Measurements from ENCODE around the gene FBXL15. TPM values are rescaled to one million over a fixed set of nuclear protein-coding genes. Genes with fewer than 3 reads are reported as not detected.

Gene FBXL15
- total and polyA plus RNA-seq, 9 of the 15 experiments (the other 6 are each of a cell fraction or from before 2014, with no cell fraction given), result 0.08 to 25.9 (median 3.5) TPM

DNA sequence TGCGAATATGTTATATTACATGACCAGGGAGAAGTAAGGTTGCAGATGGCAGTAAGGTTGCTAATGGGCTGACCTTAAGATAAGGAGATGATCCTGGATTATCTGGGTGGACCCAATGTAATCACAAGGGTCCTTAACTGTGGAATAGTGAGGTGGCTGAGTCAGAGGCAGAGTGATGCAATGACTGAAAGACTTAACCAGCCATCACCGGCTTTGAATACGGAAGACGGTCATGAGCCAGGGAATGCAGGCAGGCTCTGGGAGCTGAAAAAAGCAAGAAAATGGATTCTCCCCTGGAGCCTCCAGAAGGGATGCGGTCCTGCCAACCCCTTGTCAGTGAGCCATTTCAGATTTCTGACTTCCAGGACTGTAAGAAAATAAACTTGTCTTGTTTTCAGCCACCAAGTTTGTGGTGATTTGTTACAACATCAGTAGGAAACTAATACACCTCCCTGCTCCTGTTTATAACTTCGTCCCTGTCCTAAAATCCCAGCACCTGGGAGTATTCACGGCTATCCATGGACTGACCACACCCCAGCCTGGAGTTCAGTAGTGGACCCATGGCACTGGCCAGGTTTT lies 35.3 kb downstream of the FBXL15 start (continued):
- TF ChIP-seq, protein P1, sequence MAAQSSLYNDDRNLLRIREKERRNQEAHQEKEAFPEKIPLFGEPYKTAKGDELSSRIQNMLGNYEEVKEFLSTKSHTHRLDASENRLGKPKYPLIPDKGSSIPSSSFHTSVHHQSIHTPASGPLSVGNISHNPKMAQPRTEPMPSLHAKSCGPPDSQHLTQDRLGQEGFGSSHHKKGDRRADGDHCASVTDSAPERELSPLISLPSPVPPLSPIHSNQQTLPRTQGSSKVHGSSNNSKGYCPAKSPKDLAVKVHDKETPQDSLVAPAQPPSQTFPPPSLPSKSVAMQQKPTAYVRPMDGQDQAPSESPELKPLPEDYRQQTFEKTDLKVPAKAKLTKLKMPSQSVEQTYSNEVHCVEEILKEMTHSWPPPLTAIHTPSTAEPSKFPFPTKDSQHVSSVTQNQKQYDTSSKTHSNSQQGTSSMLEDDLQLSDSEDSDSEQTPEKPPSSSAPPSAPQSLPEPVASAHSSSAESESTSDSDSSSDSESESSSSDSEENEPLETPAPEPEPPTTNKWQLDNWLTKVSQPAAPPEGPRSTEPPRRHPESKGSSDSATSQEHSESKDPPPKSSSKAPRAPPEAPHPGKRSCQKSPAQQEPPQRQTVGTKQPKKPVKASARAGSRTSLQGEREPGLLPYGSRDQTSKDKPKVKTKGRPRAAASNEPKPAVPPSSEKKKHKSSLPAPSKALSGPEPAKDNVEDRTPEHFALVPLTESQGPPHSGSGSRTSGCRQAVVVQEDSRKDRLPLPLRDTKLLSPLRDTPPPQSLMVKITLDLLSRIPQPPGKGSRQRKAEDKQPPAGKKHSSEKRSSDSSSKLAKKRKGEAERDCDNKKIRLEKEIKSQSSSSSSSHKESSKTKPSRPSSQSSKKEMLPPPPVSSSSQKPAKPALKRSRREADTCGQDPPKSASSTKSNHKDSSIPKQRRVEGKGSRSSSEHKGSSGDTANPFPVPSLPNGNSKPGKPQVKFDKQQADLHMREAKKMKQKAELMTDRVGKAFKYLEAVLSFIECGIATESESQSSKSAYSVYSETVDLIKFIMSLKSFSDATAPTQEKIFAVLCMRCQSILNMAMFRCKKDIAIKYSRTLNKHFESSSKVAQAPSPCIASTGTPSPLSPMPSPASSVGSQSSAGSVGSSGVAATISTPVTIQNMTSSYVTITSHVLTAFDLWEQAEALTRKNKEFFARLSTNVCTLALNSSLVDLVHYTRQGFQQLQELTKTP (IDR thresholded peaks at IDR 0.05; ENCODE audit: low read depth in 1 of 2, partially characterized antibody in 2 of 2), result peak in 1 of 2 experiments; percentile 72
- TF ChIP-seq SRSF3 (IDR thresholded peaks at IDR 0.05; ENCODE audit: insufficient read depth, low read length) (no peak), ZBTB7A (IDR thresholded peaks at IDR 0.05; ENCODE audit: borderline replicate concordance, control insufficient read depth, low read depth, low read length) (peak; percentile 40; the same call in 1 of the 2 replicates), TOE1 (IDR thresholded peaks at IDR 0.05; ENCODE audit: borderline replicate concordance) (peak; percentile 59; the same call in 1 of the 2 replicates), TOE1 (CRISPR knock-in tag; IDR thresholded peaks at IDR 0.05; ENCODE audit: borderline replicate concordance, low read depth) (no peak), FOXJ3 (CRISPR knock-in tag; IDR thresholded peaks at IDR 0.05) (no peak), YY1 (IDR thresholded peaks at IDR 0.05; ENCODE audit: borderline replicate concordance in 1 of 3, control insufficient read depth in 1 of 3, extremely low read depth in 1 of 3, insufficient read depth in 3 of 3, insufficient read length in 1 of 3, insufficient replicate concordance in 2 of 3, low read depth in 1 of 3, low read length in 2 of 3) (peak in 1 of 3 experiments; percentile 33), KLF16 (IDR thresholded peaks at IDR 0.05) (peak; percentile 76), CBFA2T3 (IDR thresholded peaks at IDR 0.05) (peak; percentile 69), GTF2E2 (tag; IDR thresholded peaks at IDR 0.05) (no peak), ZNF263 (CRISPR knock-in tag; IDR thresholded peaks at IDR 0.05; ENCODE audit: borderline replicate concordance) (no peak), NR4A1 (CRISPR knock-in tag; IDR thresholded peaks at IDR 0.05) (no peak), NR4A1 (tag; IDR thresholded peaks at IDR 0.05) (peak; percentile 90), ZFP30 (CRISPR knock-in tag; IDR thresholded peaks at IDR 0.05; ENCODE audit: borderline replicate concordance) (no peak), PHTF2 (CRISPR knock-in tag; IDR thresholded peaks at IDR 0.05) (no peak), BRD4 (IDR thresholded peaks at IDR 0.05) (no peak), TCF3 (CRISPR knock-in tag; IDR thresholded peaks at IDR 0.05) (peak; percentile 63; the same call in 1 of the 2 replicates), DPF2 (IDR thresholded peaks at IDR 0.05) (peak; percentile 95), SMAD2 (IDR thresholded peaks at IDR 0.05; ENCODE audit: low read depth, low read length) (no peak)
- TF ChIP-seq, protein P2, sequence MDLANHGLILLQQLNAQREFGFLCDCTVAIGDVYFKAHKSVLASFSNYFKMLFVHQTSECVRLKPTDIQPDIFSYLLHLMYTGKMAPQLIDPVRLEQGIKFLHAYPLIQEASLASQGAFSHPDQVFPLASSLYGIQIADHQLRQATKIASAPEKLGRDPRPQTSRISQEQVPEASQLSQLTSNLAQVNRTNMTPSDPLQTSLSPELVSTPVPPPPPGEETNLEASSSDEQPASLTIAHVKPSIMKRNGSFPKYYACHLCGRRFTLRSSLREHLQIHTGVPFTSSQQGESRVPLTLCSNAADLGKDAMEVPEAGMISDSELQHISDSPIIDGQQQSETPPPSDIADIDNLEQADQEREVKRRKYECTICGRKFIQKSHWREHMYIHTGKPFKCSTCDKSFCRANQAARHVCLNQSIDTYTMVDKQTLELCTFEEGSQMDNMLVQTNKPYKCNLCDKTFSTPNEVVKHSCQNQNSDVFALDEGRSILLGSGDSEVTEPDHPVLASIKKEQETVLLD (IDR thresholded peaks at IDR 0.05), result peak; percentile 33; the same call in 1 of the 2 replicates
- TF ChIP-seq, protein P3, sequence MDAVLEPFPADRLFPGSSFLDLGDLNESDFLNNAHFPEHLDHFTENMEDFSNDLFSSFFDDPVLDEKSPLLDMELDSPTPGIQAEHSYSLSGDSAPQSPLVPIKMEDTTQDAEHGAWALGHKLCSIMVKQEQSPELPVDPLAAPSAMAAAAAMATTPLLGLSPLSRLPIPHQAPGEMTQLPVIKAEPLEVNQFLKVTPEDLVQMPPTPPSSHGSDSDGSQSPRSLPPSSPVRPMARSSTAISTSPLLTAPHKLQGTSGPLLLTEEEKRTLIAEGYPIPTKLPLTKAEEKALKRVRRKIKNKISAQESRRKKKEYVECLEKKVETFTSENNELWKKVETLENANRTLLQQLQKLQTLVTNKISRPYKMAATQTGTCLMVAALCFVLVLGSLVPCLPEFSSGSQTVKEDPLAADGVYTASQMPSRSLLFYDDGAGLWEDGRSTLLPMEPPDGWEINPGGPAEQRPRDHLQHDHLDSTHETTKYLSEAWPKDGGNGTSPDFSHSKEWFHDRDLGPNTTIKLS (IDR thresholded peaks at IDR 0.05; ENCODE audit: borderline replicate concordance, low read depth), result peak; percentile 45; the same call in 1 of the 2 replicates
